HepG2 (cell line): ENCODE data around the gene LMOD2. TPM values are rescaled to one million over a fixed set of nuclear protein-coding genes. Genes with fewer than 3 reads are reported as not detected.

Source experiments
- ATAC-seq: fragments of 200-7000 bp; cut with Tn5 transposase; 3 replicates; pipeline ENCODE4 v1.9.1; 2020; ENCODE audit warnings: mild to moderate bottlenecking, moderate library complexity
- BruUV-seq: library from RNA; stranded (reverse); fragments of 400-500 nt; replicated peaks from 2 replicates; lab custom pipeline; 2021; lab: Mats Ljungman, UMichigan
- CTCF ChIA-PET: fragments of 300-600 bp; formaldehyde crosslinking; extraction: SDS; loops from one replicate; lab custom pipeline; 2021; ENCODE audit warnings: low total read pairs, inconsistent platforms, low intra/inter-chr PET ratio; lab: Yijun Ruan, JAX
- POLR2A ChIA-PET: fragments of 350-600 bp; sonication (Branson Sonifier 250); formaldehyde crosslinking; loops from one replicate; lab custom pipeline; 2020; ENCODE audit warnings: antibody characterized with exemption, inconsistent platforms; lab: Yijun Ruan, JAX
- DNase-seq: peaks from one replicate; pipeline ENCODE4 v3.0.0-alpha.2; 2015; ENCODE audit warnings: low spot score
- FAIRE-seq: peaks from 3 replicates; lab custom pipeline; 2011; peaks lifted over from hg19 to GRCh38; lab: Jason Lieb, UNC
- H2AFZ ChIP-seq: one replicate; pipeline ENCODE4 v1.6.1; 2011; ENCODE audit warnings: low read length, inconsistent platforms
- H3K27ac ChIP-seq: fragments of 300-600 bp; 3 replicates; pipeline ENCODE4 v1.8.0; 2011; ENCODE audit warnings: mixed run types, mild to moderate bottlenecking, mixed read lengths, low read length, inconsistent platforms; ENCODE audit not compliant: insufficient read depth; ENCODE audit errors: extremely low read length
- H3K27me3 ChIP-seq, 2 experiments: fragments of 200-600 bp in 1 of 2; 2 replicates in 1 of 2; 3 replicates in 1 of 2; pipeline versions ENCODE4 v1.6.0 to v1.8.0; 2011; ENCODE audit warnings: low read length in 2 of 2, mild to moderate bottlenecking in 2 of 2, moderate library complexity in 2 of 2, inconsistent platforms in 1 of 2; ENCODE audit not compliant: insufficient read depth in 2 of 2, control insufficient read depth in 1 of 2
- H3K36me3 ChIP-seq, 2 experiments: fragments of 200-600 bp in 1 of 2; replicated peaks in 1 of 2; 2 replicates in 1 of 2; 3 replicates in 1 of 2; pipeline versions ENCODE4 v1.5.1 to v1.8.0; 2011; ENCODE audit warnings: low read length in 2 of 2, inconsistent platforms in 1 of 2; ENCODE audit not compliant: insufficient read depth in 2 of 2, control insufficient read depth in 1 of 2
- H3K4me1 ChIP-seq: 2 replicates; pipeline ENCODE4 v1.5.1; 2012; ENCODE audit warnings: low read length, inconsistent platforms; ENCODE audit not compliant: insufficient read depth
- H3K4me2 ChIP-seq: 2 replicates; pipeline ENCODE4 v1.6.0; 2011; ENCODE audit warnings: low read depth, low read length, inconsistent platforms
- H3K4me3 ChIP-seq, 3 experiments: fragments of 200-600 bp in 1 of 3; sonication (generic), shearing (Covaris generic) in 1 of 3; replicated peaks in 1 of 3; 2 replicates each; pipeline ENCODE4 v1.5.1; 2011 to 2016; ENCODE audit warnings: low read length in 3 of 3, inconsistent platforms in 2 of 3, low read depth in 2 of 3, mild to moderate bottlenecking in 2 of 3, control low read depth in 1 of 3, mixed read lengths in 1 of 3; ENCODE audit not compliant: insufficient read depth in 1 of 3
- H3K79me2 ChIP-seq: one replicate; pipeline ENCODE4 v1.6.1; 2011; ENCODE audit warnings: low read length, inconsistent platforms; ENCODE audit not compliant: insufficient read depth
- H3K9ac ChIP-seq: 2 replicates; pipeline ENCODE4 v1.6.0; 2011; ENCODE audit warnings: mild to moderate bottlenecking, low read depth, low read length, inconsistent platforms; ENCODE audit not compliant: insufficient read depth
- H3K9me3 ChIP-seq: 2 replicates; pipeline ENCODE4 v1.5.1; 2012; ENCODE audit warnings: mild to moderate bottlenecking, low read length
- H4K20me1 ChIP-seq: 2 replicates; pipeline ENCODE4 v1.6.0; 2011; ENCODE audit warnings: inconsistent platforms, mild to moderate bottlenecking, low read length, moderate library complexity; ENCODE audit not compliant: insufficient read depth
- HNF4G ChIP-seq, 2 experiments: sonication (generic) in 1 of 2; formaldehyde crosslinking in 1 of 2; IDR thresholded peaks; 2 replicates each; pipeline versions ENCODE4 v1.4.0 to v1.6.1; 2011 to 2020; ENCODE audit warnings: borderline replicate concordance in 2 of 2, low read depth in 2 of 2, mild to moderate bottlenecking in 2 of 2, low read length in 1 of 2, missing genetic modification reagents in 1 of 2, moderate library complexity in 1 of 2
- ZBTB10 ChIP-seq: sonication (generic); formaldehyde crosslinking; IDR thresholded peaks from 2 replicates; pipeline ENCODE4 v1.4.0; 2020; ENCODE audit warnings: missing genetic modification reagents, borderline replicate concordance
- ZNF7 ChIP-seq: IDR thresholded peaks from 2 replicates; pipeline ENCODE4 v1.6.1; 2016; ENCODE audit warnings: missing biosample characterization, missing genetic modification reagents
- ZNF800 ChIP-seq: sonication (generic); formaldehyde crosslinking; IDR thresholded peaks from 2 replicates; pipeline ENCODE4 v1.4.0; 2020; ENCODE audit warnings: missing genetic modification reagents
- WGBS: methylation state at CpG from one replicate; pipeline ENCODE4 v1.1.6; 2017; ENCODE audit warnings: low lambda C conversion rate; 5-methylcytosine and 5-hydroxymethylcytosine counted together
- in situ Hi-C: cut with HindIII; loops from 2 replicates; pipeline ENCODE4 v1.10.0; 2017; ENCODE audit warnings: low pct_unique_long_range_greater_than_20kb; ENCODE audit not compliant: extremely low pct_ligation_motif_present
- intact Hi-C: fragments of 100-400 bp; cut with micrococcal nuclease; formaldehyde crosslinking; loops from one replicate; pipeline ENCODE4 v1.10.0; 2022; ENCODE audit not compliant: unreplicated experiment
- polyA plus RNA-seq, 8 experiments: library from polyadenylated mRNA; depleted of rRNA in 3 of 8; stranded (reverse) in 7 of 8; unstranded in 1 of 8; fragments of >200 nt; fragmentation: Illumina TruSeq in 4 of 8; extraction: Trizol in 4 of 8; gene quantifications; 2 replicates each; pipeline versions ENCODE4 v1.2.1 to v1.2.3, GENCODE V29; 2011 to 2016; ENCODE audit warnings: low read depth in 4 of 8, missing spikeins in 1 of 8, mixed read lengths in 1 of 8; ENCODE audit not compliant: insufficient read depth in 1 of 8
- total RNA-seq, 5 experiments: library from RNA; depleted of rRNA; stranded (reverse); fragments of >200 nt; fragmentation: Illumina TruSeq; extraction: Trizol; gene quantifications; 2 replicates each; pipeline ENCODE4 v1.2.3, GENCODE V29; 2016; ENCODE audit warnings: low read depth in 1 of 5
- TF ChIP-seq, protein P1 (sequence below): sonication (generic); formaldehyde crosslinking; IDR thresholded peaks from 2 replicates; pipeline ENCODE4 v1.5.1; 2020; ENCODE audit warnings: missing genetic modification reagents, mild to moderate bottlenecking, borderline replicate concordance
- TF ChIP-seq, protein P2 (sequence below): sonication (generic); formaldehyde crosslinking; IDR thresholded peaks from 2 replicates; pipeline ENCODE4 v1.4.0; 2020; ENCODE audit warnings: mild to moderate bottlenecking, missing genetic modification reagents

The LMOD2 gene
- total and polyA plus RNA-seq, 2 of the 13 experiments (the other 11 are each of a cell fraction or from before 2014, with no cell fraction given): not detected

GRCh38 chr7:123679614-123680013 is 23.9 kb downstream of the LMOD2 start:
- POLR2A ChIA-PET: no interaction called here
- no peak overlapping the region for H3K27ac ChIP-seq
- H3K9ac ChIP-seq: no peak overlapping the region
- peaks cover 4 to 11% of the 10 kb centered on the region in 2 experiments; a peak in 4 of 5 replicates for H3K36me3 ChIP-seq
- TF ChIP-seq ZNF7 (no peak), ZBTB10 (no peak), HNF4G (IDR thresholded peaks at IDR 0.05; ENCODE audit: borderline replicate concordance, low read depth, low read length) (no peak), HNF4G (CRISPR knock-in tag; IDR thresholded peaks at IDR 0.05; ENCODE audit: borderline replicate concordance, low read depth) (no peak), ZNF800 (CRISPR knock-in tag) (no peak)
- TF ChIP-seq, protein P1, sequence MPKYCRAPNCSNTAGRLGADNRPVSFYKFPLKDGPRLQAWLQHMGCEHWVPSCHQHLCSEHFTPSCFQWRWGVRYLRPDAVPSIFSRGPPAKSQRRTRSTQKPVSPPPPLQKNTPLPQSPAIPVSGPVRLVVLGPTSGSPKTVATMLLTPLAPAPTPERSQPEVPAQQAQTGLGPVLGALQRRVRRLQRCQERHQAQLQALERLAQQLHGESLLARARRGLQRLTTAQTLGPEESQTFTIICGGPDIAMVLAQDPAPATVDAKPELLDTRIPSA: no peak
- TF ChIP-seq, protein P2, sequence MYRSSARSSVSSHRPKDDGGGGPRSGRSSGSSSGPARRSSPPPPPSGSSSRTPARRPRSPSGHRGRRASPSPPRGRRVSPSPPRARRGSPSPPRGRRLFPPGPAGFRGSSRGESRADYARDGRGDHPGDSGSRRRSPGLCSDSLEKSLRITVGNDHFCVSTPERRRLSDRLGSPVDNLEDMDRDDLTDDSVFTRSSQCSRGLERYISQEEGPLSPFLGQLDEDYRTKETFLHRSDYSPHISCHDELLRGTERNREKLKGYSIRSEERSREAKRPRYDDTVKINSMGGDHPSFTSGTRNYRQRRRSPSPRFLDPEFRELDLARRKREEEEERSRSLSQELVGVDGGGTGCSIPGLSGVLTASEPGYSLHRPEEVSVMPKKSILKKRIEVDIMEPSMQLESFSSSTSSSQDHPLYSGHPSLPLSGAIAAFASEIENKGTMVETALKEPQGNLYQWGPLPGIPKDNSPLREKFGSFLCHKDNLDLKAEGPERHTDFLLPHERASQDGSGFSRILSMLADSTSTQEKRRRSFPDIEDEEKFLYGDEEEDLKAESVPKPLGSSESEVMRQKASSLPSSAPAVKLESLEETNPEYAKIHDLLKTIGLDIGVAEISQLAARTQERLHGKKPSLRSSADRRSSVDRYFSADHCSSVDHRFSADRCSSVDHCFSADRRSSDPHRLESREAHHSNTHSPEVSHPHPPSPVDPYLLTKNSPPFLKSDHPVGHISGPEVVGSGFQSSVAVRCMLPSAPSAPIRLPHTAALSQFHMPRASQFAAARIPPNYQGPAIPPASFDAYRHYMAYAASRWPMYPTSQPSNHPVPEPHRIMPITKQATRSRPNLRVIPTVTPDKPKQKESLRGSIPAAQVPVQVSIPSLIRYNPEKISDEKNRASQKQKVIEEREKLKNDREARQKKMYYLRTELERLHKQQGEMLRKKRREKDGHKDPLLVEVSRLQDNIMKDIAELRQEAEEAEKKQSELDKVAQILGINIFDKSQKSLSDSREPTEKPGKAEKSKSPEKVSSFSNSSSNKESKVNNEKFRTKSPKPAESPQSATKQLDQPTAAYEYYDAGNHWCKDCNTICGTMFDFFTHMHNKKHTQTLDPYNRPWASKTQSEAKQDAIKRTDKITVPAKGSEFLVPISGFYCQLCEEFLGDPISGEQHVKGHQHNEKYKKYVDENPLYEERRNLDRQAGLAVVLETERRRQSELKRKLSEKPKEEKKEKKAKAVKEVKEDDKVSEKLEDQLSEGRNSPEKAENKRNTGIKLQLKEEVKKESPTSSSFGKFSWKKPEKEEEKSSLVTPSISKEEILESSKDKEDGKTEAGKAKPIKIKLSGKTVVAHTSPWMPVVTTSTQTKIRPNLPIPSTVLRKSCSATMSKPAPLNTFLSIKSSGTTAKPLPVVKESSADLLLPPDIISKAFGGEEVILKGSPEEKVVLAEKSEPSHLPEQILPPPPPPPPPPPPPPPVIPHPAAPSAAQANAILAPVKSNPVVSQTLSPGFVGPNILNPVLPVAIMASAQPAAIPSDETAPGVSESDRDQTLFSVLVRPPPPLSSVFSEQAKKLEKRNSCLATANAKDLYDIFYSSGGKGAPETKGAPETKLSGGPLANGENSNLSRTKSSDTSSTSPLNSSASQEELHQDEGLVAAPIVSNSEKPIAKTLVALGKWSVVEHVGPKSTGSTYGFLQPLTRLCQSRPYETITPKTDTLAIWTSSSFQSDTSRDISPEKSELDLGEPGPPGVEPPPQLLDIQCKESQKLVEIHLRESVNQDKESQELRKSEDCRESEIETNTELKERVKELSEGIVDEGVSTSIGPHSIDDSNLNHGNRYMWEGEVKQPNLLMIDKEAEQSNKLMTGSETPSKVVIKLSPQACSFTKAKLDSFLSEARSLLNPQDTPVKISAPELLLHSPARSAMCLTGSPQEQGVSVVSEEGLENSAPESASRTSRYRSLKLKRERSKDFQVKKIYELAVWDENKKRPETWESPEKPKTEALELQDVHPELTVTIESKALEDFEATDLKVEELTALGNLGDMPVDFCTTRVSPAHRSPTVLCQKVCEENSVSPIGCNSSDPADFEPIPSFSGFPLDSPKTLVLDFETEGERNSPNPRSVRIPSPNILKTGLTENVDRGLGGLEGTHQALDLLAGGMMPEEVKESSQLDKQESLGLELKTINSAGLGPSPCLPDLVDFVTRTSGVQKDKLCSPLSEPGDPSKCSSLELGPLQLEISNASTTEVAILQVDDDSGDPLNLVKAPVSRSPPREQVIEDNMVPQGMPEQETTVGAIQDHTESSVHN (CRISPR knock-in tag): no peak
- no peak overlapping the region for H2AFZ ChIP-seq
- ATAC-seq (no peak), DNase-seq (no peak), FAIRE-seq (no peak)
- no peaks in the 10 kb centered on the region for H3K79me2 ChIP-seq
- H3K27me3 ChIP-seq: no peaks in the 10 kb centered on the region
- WGBS: 100% methylated on average over 3 of the region's 3 CpGs
- no peak overlapping the region for H3K4me3 ChIP-seq
- intact Hi-C loops: no loop called here
- in situ Hi-C loops: no loop called here
- H3K4me1 ChIP-seq: 0 out of 2 replicates have a peak, but pooled peaks cover 8% of the 10 kb centered on the region
- BruUV-seq: no TSS peak
- no peaks in the 10 kb centered on the region for H4K20me1 ChIP-seq
- CTCF ChIA-PET: no interaction called here
- H3K4me2 ChIP-seq: no peak overlapping the region
- H3K9me3 ChIP-seq: no peaks in the 10 kb centered on the region
